Colonic mucosa (tissue), 4 donors: ENCODE measurements around the gene MED17. TPM values are rescaled to one million over a fixed set of nuclear protein-coding genes. Genes with fewer than 3 reads are reported as not detected.
A peak's percentile ranks its signal among the peaks of the same experiment; 100 is the strongest.

Experiments used
- DNase-seq: peaks from one replicate; pipeline ENCODE4 v3.0.0-alpha.2; 2020
- H3K27ac ChIP-seq: fragments of 200-600 bp; one replicate; pipeline ENCODE4 v1.8.0; 2021
- H3K27me3 ChIP-seq: fragments of 200-600 bp; one replicate; pipeline ENCODE4 v1.8.0; 2021
- H3K36me3 ChIP-seq: fragments of 200-600 bp; one replicate; pipeline ENCODE4 v1.8.0; 2021
- H3K4me1 ChIP-seq: fragments of 200-600 bp; one replicate; pipeline ENCODE4 v1.8.0; 2021; ENCODE audit warnings: mild to moderate bottlenecking
- H3K4me3 ChIP-seq: fragments of 200-600 bp; one replicate; pipeline ENCODE4 v1.8.0; 2021
- H3K9ac ChIP-seq, 2 donors: one replicate each; pipeline ENCODE4 v1.7.0; 2013; ENCODE audit warnings: control low read depth in 2 of 2, low read depth in 2 of 2, low read length in 2 of 2
- H3K9me3 ChIP-seq: fragments of 200-600 bp; one replicate; pipeline ENCODE4 v1.8.0; 2021
- CTCF ChIP-seq: fragments of 200-600 bp; IDR thresholded peaks from one replicate; pipeline ENCODE4 v1.8.0; 2022; ENCODE audit warnings: antibody characterized with exemption, mild to moderate bottlenecking
- intact Hi-C: fragments of 100-400 bp; cut with DNase I; formaldehyde crosslinking; loops from one replicate; pipeline ENCODE4 v1.14.1; 2022
- total RNA-seq, 2 donors: library from RNA; stranded (reverse); fragmentation: NEBNext Ultra II Directional in 1 of 2; extraction: Animal tissue kit (Norgen Biotek cat#: 25700) in 1 of 2; gene quantifications; one replicate each; pipeline ENCODE4 v1.2.1, GENCODE V29; 2021
- donor health status: healthy.
- donor health status: DM: no; HTN: no; CAD: no.
- donor health status: DM: no; HTN: no; CAD: no.

The MED17 gene
- total RNA-seq, 2 donors from 2014 or later = 23.9 to 30.9 TPM

GRCh38 chr11:93841446-93841845 is 57.4 kb downstream of the MED17 start:
- DNase-seq = no peak
- no peaks in the 10 kb centered on the region for H3K27me3 ChIP-seq
- H3K9me3 ChIP-seq = no peaks in the 10 kb centered on the region
- no peak for TF ChIP-seq CTCF
- no peak overlapping the region for H3K27ac ChIP-seq
- H3K4me1 ChIP-seq = no peaks in the 10 kb centered on the region
- H3K4me3 ChIP-seq = no peak overlapping the region
- H3K9ac ChIP-seq = no peak overlapping the region
- intact Hi-C loops = no loop called here
- no peaks in the 10 kb centered on the region for H3K36me3 ChIP-seq

- Histone ChIP-seq H3K36me3 (no peaks in the 10 kb centered on the region), H3K4me3 (no peak overlapping the region), H3K9ac (no peak overlapping the region), H3K4me1 (no peaks in the 10 kb centered on the region), H3K9me3 (no peaks in the 10 kb centered on the region), H3K27me3 (no peaks in the 10 kb centered on the region), H3K27ac (no peak overlapping the region)
- intact Hi-C loops = no loop called here
- no peak for TF ChIP-seq CTCF
- no peak for DNase-seq
Observed at GRCh38 chr11:93842034-93842433, 58.0 kb downstream of the MED17 start.

- Histone ChIP-seq H3K9me3 (no peaks in the 10 kb centered on the region), H3K36me3 (no peaks in the 10 kb centered on the region), H3K9ac (no peak overlapping the region), H3K4me1 (no peaks in the 10 kb centered on the region), H3K27ac (peak overlapping the region; percentile 40), H3K4me3 (no peak overlapping the region), H3K27me3 (no peaks in the 10 kb centered on the region)
- TF ChIP-seq CTCF = no peak
- intact Hi-C loops = no loop called here
- DNase-seq = peak; percentile 88
Observed at GRCh38 chr11:93842461-93842860, 58.4 kb downstream of the MED17 start.

- no peaks in the 10 kb centered on the region for H3K9me3 ChIP-seq
- no peak for DNase-seq
- H3K4me1 ChIP-seq = no peaks in the 10 kb centered on the region
- H3K27me3 ChIP-seq = no peaks in the 10 kb centered on the region
- TF ChIP-seq CTCF = no peak
- no peak overlapping the region for H3K27ac ChIP-seq
- no peak overlapping the region for H3K9ac ChIP-seq
- no peaks in the 10 kb centered on the region for H3K36me3 ChIP-seq
- no peak overlapping the region for H3K4me3 ChIP-seq
- intact Hi-C loops = no loop called here
Observed at GRCh38 chr11:93843906-93844305, 59.8 kb downstream of the MED17 start.

- H3K4me3 ChIP-seq = no peak overlapping the region
- no peak overlapping the region for H3K27ac ChIP-seq
- intact Hi-C loops = no loop called here
- no peak for DNase-seq
- H3K4me1 ChIP-seq = no peaks in the 10 kb centered on the region
- H3K36me3 ChIP-seq = no peaks in the 10 kb centered on the region
- no peak overlapping the region for H3K9ac ChIP-seq
- H3K9me3 ChIP-seq = no peaks in the 10 kb centered on the region
- no peaks in the 10 kb centered on the region for H3K27me3 ChIP-seq
- no peak for TF ChIP-seq CTCF
Observed at GRCh38 chr11:93844568-93844967, 60.5 kb downstream of the MED17 start.
